Caki2 (cell line): ENCODE results near the gene PAEP. TPM values are rescaled to one million over a fixed set of nuclear protein-coding genes. Genes with fewer than 3 reads are reported as not detected.

Experiments used
- total RNA-seq: library from RNA; depleted of rRNA; stranded (reverse); fragments of >200 nt; shearing (Covaris generic); gene quantifications from 2 replicates; pipeline ENCODE4 v1.2.3, GENCODE V29; 2014; ENCODE audit warnings: low replicate concordance; rRNA removed

PAEP gene
- total RNA-seq, 1 experiment from 2014 or later, result not detected

Other genes with a start within 250 kb of the PAEP start
- 30.4 and 32.4 TPM in 2 replicates for gene PPP1R26, start 82.0 kb upstream of the PAEP start, total RNA-seq
- gene MRPS2, start 61.1 kb upstream of the PAEP start, total RNA-seq, result 30.9 and 50.6 TPM in 2 replicates
- gene LCN1, start 40.3 kb upstream of the PAEP start, total RNA-seq, result not detected in 2 replicates
- gene OBP2A, start 15.6 kb upstream of the PAEP start, total RNA-seq, result not detected in 2 replicates
- not detected in 2 replicates for gene GLT6D1, start 77.8 kb downstream of the PAEP start, total RNA-seq
- not detected in 2 replicates for gene LCN9, start 101.6 kb downstream of the PAEP start, total RNA-seq
- gene SOHLH1, start 137.7 kb downstream of the PAEP start, total RNA-seq, result not detected in 2 replicates
- not detected in 2 replicates for gene KCNT1, start 140.4 kb downstream of the PAEP start, total RNA-seq